PC-9 (cell line): Measurements from ENCODE around the gene ZNRF3.

Source experiments
- CTCF ChIP-seq: fragments of 200-600 bp; sonication (generic); conservative IDR thresholded peaks from 2 replicates; pipeline ENCODE4 v1.6.1; 2017; ENCODE audit warnings: mixed run types, antibody characterized with exemption, mild to moderate bottlenecking, moderate library complexity
- EZH2 ChIP-seq: fragments of 200-600 bp; sonication (generic); IDR thresholded peaks from 2 replicates; pipeline ENCODE4 v1.8.0; 2017; ENCODE audit warnings: antibody characterized with exemption, low read depth

GRCh38 chr22:28935140-28935539 lies 51.8 kb downstream of the ZNRF3 start:
- TF ChIP-seq CTCF (no peak), EZH2 (no peak)
